Neural crest cell (in vitro differentiated cells): ENCODE data around the gene FSHR. TPM values are rescaled to one million over a fixed set of nuclear protein-coding genes. Genes with fewer than 3 reads are reported as not detected.

Source experiments
- DNase-seq: peaks from one replicate; pipeline ENCODE4 v3.0.0; 2021; ENCODE audit warnings: low read depth, mixed read lengths, low spot score
- H3K27ac Mint-ChIP-seq: one replicate; pipeline ENCODE4 v1.8.0; 2021; ENCODE audit warnings: mild to moderate bottlenecking, mixed read lengths; ENCODE audit not compliant: unreplicated experiment
- H3K27me3 Mint-ChIP-seq: 2 replicates; pipeline ENCODE4 v1.8.0; 2021; ENCODE audit warnings: low read depth, mild to moderate bottlenecking, mixed read lengths
- H3K36me3 Mint-ChIP-seq: 2 replicates; pipeline ENCODE4 v1.8.0; 2021; ENCODE audit warnings: low read depth, mild to moderate bottlenecking, mixed read lengths
- H3K4me1 Mint-ChIP-seq: 2 replicates; pipeline ENCODE4 v1.8.0; 2021; ENCODE audit warnings: mixed read lengths
- H3K4me3 Mint-ChIP-seq: one replicate; pipeline ENCODE4 v1.8.0; 2021; ENCODE audit warnings: mild to moderate bottlenecking, mixed read lengths
- H3K9me3 Mint-ChIP-seq: 2 replicates; pipeline ENCODE4 v1.8.0; 2021; ENCODE audit warnings: mixed read lengths
- CTCF ChIP-seq: fragments of 200-600 bp; sonication (generic); conservative IDR thresholded peaks from 2 replicates; pipeline ENCODE4 v1.5.0; 2021; ENCODE audit warnings: antibody characterized with exemption, mild to moderate bottlenecking
- total RNA-seq: library from RNA; stranded (reverse); gene quantifications from 2 replicates; pipeline ENCODE4 v1.2.1, GENCODE V29; 2021

Gene FSHR
- total RNA-seq, 1 donor from 2014 or later = not detected

DNA sequence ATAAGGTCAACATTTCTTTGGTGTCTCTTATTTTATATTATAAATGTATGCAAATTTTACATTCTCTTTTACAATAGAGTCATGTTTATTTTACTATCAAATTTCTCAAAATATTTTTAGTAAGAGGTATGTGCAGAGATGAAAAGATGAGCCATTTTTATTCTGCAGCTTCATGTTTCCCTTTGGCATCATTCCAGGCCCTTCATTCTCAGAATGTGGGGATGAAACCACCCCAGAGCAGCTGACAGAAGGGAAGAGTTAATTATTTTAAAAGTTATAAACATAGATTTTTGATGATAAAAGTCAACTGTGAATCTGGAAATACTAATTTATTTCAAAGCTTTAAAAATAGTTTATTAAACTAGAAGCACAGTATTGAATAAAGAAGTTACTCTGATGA lies 12.8 kb upstream of the FSHR start:
- no peak overlapping the region for H3K27ac Mint-ChIP-seq
- no peak for DNase-seq
- TF ChIP-seq CTCF = no peak
- H3K4me3 Mint-ChIP-seq = no peak overlapping the region
- H3K4me1 Mint-ChIP-seq = no peaks in the 10 kb centered on the region
- H3K36me3 Mint-ChIP-seq = no peaks in the 10 kb centered on the region
- peaks cover 9% of the 10 kb centered on the region for H3K9me3 Mint-ChIP-seq
- no peaks in the 10 kb centered on the region for H3K27me3 Mint-ChIP-seq

- H3K27me3 Mint-ChIP-seq = no peaks in the 10 kb centered on the region
- no peaks in the 10 kb centered on the region for H3K36me3 Mint-ChIP-seq
- no peaks in the 10 kb centered on the region for H3K4me1 Mint-ChIP-seq
- no peak overlapping the region for H3K4me3 Mint-ChIP-seq
- H3K27ac Mint-ChIP-seq = no peak overlapping the region
- no peak for DNase-seq
- no peak for TF ChIP-seq CTCF
- peaks cover 9% of the 10 kb centered on the region for H3K9me3 Mint-ChIP-seq
These were observed 11.3 kb upstream of the FSHR start for GRCh38 chr2:49165662-49166061.

DNA sequence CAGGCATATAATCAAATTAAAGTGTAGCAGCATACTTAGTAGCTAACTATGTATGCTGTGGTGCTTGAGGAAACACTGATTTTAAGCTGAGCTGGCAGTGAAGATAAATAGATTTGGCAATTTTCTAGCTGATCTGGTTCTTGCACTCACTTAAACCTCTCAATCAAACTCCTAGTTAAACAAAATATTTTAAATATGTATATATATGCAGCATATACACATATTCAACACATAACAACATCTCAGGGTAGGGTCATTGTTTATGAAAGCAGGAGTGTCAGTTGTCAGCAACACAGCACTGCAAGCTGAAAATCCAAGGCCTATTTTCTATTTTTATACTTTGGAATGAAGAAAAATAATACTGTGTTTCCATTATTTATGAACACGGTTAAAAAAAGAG lies 10.4 kb upstream of the FSHR start:
- TF ChIP-seq CTCF = no peak
- Mint-ChIP-seq H3K36me3 (no peaks in the 10 kb centered on the region), H3K9me3 (peaks cover 8% of the 10 kb centered on the region), H3K4me3 (no peak overlapping the region), H3K27ac (no peak overlapping the region), H3K27me3 (no peaks in the 10 kb centered on the region), H3K4me1 (no peaks in the 10 kb centered on the region)
- DNase-seq = no peak

GRCh38 chr2:49162151-49162550 lies 7.8 kb upstream of the FSHR start:
- H3K9me3 Mint-ChIP-seq = no peaks in the 10 kb centered on the region
- DNase-seq = no peak
- no peak overlapping the region for H3K4me3 Mint-ChIP-seq
- no peaks in the 10 kb centered on the region for H3K4me1 Mint-ChIP-seq
- no peaks in the 10 kb centered on the region for H3K27me3 Mint-ChIP-seq
- TF ChIP-seq CTCF = no peak
- no peaks in the 10 kb centered on the region for H3K36me3 Mint-ChIP-seq
- no peak overlapping the region for H3K27ac Mint-ChIP-seq

- Mint-ChIP-seq H3K36me3 (no peaks in the 10 kb centered on the region), H3K27ac (no peak overlapping the region), H3K9me3 (no peaks in the 10 kb centered on the region), H3K27me3 (peaks cover 5% of the 10 kb centered on the region), H3K4me1 (no peaks in the 10 kb centered on the region), H3K4me3 (no peak overlapping the region)
- no peak for TF ChIP-seq CTCF
- DNase-seq = no peak
These were observed 576 bp upstream of the FSHR start for GRCh38 chr2:49154891-49155290.

DNA sequence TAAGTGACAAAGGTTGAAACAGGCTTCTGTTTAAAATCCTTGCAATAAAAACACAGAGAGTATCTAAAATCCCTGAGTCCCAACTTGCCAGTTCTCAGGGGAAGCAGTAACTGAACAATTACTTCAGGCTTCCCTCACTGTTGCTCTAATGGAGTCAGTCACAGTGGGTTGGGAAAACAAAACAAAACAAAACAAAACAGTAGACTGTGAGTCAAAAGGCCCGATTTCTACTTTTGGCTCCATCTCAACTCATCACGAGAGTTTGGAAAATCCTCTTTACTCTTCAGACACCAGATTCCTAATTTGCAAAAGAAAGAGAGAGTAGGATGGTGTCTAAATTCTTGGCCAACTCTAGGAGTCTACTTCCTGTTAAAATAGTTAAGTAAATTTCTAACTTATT lies 1.1 kb downstream of the FSHR start:
- Mint-ChIP-seq H3K27ac (no peak overlapping the region), H3K4me1 (no peaks in the 10 kb centered on the region), H3K36me3 (no peaks in the 10 kb centered on the region), H3K27me3 (peaks cover 5% of the 10 kb centered on the region), H3K4me3 (no peak overlapping the region), H3K9me3 (no peaks in the 10 kb centered on the region)
- no peak for TF ChIP-seq CTCF
- no peak for DNase-seq
